ENCODE data around the gene TRPM8.

The TRPM8 gene

DNA sequence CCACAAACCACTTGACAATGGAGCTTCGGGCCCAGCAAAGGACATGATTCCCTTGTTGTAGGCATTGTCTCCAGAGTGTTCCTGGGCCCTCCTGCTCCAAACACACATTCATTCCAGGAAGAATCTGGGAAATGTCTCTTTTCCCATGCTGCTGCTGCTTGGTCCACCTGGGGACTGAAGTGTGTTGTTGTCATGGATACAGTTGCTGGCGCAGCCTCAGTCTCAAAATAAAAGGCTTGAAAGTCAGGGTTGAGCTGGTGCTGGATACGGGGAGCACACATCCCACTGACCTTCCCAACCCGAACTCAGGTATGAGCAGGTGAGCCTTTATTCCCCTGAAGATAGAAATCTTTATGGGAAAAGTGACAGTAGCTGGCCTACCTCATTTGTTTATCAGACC lies 102.7 kb downstream of the TRPM8 start:
- TF ChIP-seq YY1 (IDR thresholded peaks at IDR 0.05; ENCODE audit: low read depth), result no peak
- no peak for TF ChIP-seq EGR1 (IDR thresholded peaks at IDR 0.05)
- TF ChIP-seq, protein P1, sequence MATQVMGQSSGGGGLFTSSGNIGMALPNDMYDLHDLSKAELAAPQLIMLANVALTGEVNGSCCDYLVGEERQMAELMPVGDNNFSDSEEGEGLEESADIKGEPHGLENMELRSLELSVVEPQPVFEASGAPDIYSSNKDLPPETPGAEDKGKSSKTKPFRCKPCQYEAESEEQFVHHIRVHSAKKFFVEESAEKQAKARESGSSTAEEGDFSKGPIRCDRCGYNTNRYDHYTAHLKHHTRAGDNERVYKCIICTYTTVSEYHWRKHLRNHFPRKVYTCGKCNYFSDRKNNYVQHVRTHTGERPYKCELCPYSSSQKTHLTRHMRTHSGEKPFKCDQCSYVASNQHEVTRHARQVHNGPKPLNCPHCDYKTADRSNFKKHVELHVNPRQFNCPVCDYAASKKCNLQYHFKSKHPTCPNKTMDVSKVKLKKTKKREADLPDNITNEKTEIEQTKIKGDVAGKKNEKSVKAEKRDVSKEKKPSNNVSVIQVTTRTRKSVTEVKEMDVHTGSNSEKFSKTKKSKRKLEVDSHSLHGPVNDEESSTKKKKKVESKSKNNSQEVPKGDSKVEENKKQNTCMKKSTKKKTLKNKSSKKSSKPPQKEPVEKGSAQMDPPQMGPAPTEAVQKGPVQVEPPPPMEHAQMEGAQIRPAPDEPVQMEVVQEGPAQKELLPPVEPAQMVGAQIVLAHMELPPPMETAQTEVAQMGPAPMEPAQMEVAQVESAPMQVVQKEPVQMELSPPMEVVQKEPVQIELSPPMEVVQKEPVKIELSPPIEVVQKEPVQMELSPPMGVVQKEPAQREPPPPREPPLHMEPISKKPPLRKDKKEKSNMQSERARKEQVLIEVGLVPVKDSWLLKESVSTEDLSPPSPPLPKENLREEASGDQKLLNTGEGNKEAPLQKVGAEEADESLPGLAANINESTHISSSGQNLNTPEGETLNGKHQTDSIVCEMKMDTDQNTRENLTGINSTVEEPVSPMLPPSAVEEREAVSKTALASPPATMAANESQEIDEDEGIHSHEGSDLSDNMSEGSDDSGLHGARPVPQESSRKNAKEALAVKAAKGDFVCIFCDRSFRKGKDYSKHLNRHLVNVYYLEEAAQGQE (IDR thresholded peaks at IDR 0.05; ENCODE audit: low read depth), result no peak
- TF ChIP-seq TEAD4 (IDR thresholded peaks at IDR 0.05), result no peak

DNA sequence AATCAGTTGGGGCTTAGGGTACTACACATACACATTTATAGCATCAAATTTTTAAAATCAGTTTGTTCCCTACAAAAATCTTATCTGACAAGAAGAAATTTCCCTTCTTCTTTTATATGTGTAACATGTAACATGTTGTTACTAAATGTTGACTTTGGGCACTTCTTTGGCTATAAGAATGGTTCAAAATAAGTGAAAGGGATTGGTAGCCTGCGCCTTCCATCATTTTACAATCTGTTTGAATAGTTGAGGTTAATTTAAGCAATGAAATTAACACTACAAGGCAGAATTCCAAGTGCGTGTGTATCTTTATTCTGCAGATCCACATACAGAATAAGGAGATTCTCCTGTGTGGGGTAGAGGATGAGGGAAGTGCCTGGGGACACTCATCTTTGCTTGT lies 103.2 kb downstream of the TRPM8 start:
- TF ChIP-seq CEBPB (IDR thresholded peaks at IDR 0.05), result no peak
- TF ChIP-seq TAF1 (IDR thresholded peaks at IDR 0.05; ENCODE audit: low read depth), result no peak
- no peak for TF ChIP-seq TCF12 (IDR thresholded peaks at IDR 0.05; ENCODE audit: low read depth)

DNA sequence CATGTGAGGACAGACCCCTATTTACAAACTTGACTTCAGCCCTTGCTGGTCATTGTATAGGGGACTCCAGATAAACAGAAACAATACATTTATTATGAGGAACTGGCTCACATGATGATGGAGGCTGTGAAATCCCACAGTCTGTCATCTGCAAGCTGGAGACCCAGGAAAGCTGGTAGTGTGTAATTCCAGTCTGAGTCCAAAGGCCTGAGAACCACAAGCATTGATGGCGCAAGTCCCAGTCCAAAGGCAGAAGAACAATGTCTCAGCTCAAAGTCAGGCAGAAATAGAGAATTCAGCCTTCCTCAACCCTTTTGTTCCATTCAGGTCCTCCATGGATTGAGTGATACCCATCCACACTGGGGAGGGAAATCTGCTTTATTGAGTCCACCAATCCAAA lies 105.3 kb downstream of the TRPM8 start:
- TF ChIP-seq, protein P2, sequence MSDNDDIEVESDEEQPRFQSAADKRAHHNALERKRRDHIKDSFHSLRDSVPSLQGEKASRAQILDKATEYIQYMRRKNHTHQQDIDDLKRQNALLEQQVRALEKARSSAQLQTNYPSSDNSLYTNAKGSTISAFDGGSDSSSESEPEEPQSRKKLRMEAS (IDR thresholded peaks at IDR 0.05), result no peak
- TF ChIP-seq NFIC (IDR thresholded peaks at IDR 0.05), result no peak
- TF ChIP-seq CEBPB (IDR thresholded peaks at IDR 0.05), result no peak
- no peak for TF ChIP-seq TCF12 (IDR thresholded peaks at IDR 0.05; ENCODE audit: low read depth)

DNA sequence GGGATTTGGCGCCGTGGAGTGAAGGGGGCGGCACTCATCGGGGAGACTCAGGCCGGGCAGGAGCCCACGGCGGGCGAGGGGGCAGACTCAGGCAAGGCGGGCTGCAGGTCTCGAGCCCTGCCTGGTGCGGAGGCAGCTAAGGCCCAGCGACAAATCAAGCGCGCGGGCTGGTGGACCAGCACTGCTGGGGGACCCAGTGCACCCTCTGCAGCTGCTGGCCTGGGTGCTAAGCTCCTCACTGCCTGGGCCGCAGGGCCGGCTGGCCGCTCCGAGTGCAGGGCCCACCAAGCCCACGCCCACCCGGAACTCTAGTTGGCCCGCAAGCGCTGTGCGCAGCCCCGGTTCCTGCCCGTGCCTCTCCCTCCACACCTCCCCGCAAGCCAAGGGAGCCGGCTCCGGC lies 107.1 kb downstream of the TRPM8 start:
- TF ChIP-seq NFIC (IDR thresholded peaks at IDR 0.05) (no peak), FOXM1 (IDR thresholded peaks at IDR 0.05; ENCODE audit: borderline replicate concordance, low read depth) (no peak), TEAD4 (IDR thresholded peaks at IDR 0.05) (no peak), EGR1 (IDR thresholded peaks at IDR 0.05) (no peak), CREB1 (IDR thresholded peaks at IDR 0.05; ENCODE audit: low read depth) (no peak), TAF1 (IDR thresholded peaks at IDR 0.05; ENCODE audit: low read depth) (no peak), YY1 (IDR thresholded peaks at IDR 0.05; ENCODE audit: low read depth) (no peak)
- TF ChIP-seq, protein P2 (IDR thresholded peaks at IDR 0.05), result no peak
- TF ChIP-seq, protein P3, sequence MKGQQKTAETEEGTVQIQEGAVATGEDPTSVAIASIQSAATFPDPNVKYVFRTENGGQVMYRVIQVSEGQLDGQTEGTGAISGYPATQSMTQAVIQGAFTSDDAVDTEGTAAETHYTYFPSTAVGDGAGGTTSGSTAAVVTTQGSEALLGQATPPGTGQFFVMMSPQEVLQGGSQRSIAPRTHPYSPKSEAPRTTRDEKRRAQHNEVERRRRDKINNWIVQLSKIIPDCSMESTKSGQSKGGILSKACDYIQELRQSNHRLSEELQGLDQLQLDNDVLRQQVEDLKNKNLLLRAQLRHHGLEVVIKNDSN (IDR thresholded peaks at IDR 0.05), result no peak
- TF ChIP-seq, protein P1 (IDR thresholded peaks at IDR 0.05; ENCODE audit: low read depth), result no peak

DNA sequence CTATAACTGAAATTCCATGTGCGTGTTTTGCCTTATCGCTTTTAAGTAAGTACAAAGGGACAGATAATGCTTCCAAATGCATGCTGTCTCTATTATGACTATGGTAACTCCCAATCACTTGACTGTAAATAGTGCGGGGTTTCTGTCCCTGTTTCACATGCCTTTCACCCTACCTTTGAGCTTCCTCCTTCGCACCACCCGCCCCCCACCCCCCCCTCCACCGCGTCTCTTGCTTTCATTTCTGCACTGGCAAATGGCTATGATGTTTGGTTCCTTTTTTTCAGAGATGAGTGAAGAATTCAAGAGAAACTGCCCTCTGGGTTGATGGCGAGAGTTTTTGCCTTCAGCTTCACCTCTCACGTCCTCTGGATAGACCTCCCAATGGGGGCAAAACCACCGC lies 108.3 kb downstream of the TRPM8 start:
- TF ChIP-seq YY1 (IDR thresholded peaks at IDR 0.05; ENCODE audit: low read depth) (no peak), FOXM1 (IDR thresholded peaks at IDR 0.05; ENCODE audit: borderline replicate concordance, low read depth) (no peak), TAF1 (IDR thresholded peaks at IDR 0.05; ENCODE audit: low read depth) (no peak), EP300 (IDR thresholded peaks at IDR 0.05; ENCODE audit: borderline replicate concordance) (no peak), RAD21 (IDR thresholded peaks at IDR 0.05; ENCODE audit: low read depth) (no peak), TEAD4 (IDR thresholded peaks at IDR 0.05) (no peak), CEBPB (IDR thresholded peaks at IDR 0.05) (no peak), EGR1 (IDR thresholded peaks at IDR 0.05) (no peak), CREB1 (IDR thresholded peaks at IDR 0.05; ENCODE audit: low read depth) (no peak), ZBTB7A (IDR thresholded peaks at IDR 0.05; ENCODE audit: low read depth) (no peak), NFIC (IDR thresholded peaks at IDR 0.05) (no peak)
- TF ChIP-seq, protein P2 (IDR thresholded peaks at IDR 0.05), result no peak
- TF ChIP-seq, protein P3 (IDR thresholded peaks at IDR 0.05), result no peak
- TF ChIP-seq, protein P1 (IDR thresholded peaks at IDR 0.05; ENCODE audit: low read depth), result no peak
